Hindlimb muscle (tissue), 1 donor: ENCODE results near the gene CCDC154. TPM values are rescaled to one million over a fixed set of nuclear protein-coding genes. Genes with fewer than 3 reads are reported as not detected.

Experiments
- polyA plus RNA-seq: library from polyadenylated mRNA; unstranded; fragments of 120-200 nt; gene quantifications from one replicate; pipeline ENCODE4 v1.2.1, GENCODE V29; 2013; ENCODE audit not compliant: insufficient read length

CCDC154 gene
- polyA plus RNA-seq, 1 donor, result 2.5 TPM

Other genes starting within 250 kb of the CCDC154 start
- gene TPSG1, start 219.3 kb downstream of the CCDC154 start, polyA plus RNA-seq, result 1.5 TPM
- 2.7 TPM for gene TPSB2, start 214.4 kb downstream of the CCDC154 start, polyA plus RNA-seq
- 1.0 TPM for gene TPSAB1, start 203.9 kb downstream of the CCDC154 start, polyA plus RNA-seq
- not detected for gene TPSD1, start 188.5 kb downstream of the CCDC154 start, polyA plus RNA-seq
- 101 TPM for gene UBE2I, start 134.9 kb downstream of the CCDC154 start, polyA plus RNA-seq
- gene BAIAP3, start 110.9 kb downstream of the CCDC154 start, polyA plus RNA-seq, result 0.72 TPM
- gene TSR3, start 92.7 kb downstream of the CCDC154 start, polyA plus RNA-seq, result 59.2 TPM
- gene GNPTG, start 92.6 kb downstream of the CCDC154 start, polyA plus RNA-seq, result 40.6 TPM
- 9.8 TPM for gene UNKL, start 29.9 kb downstream of the CCDC154 start, polyA plus RNA-seq
- gene UQCC4, start 23.8 kb downstream of the CCDC154 start, polyA plus RNA-seq, result 11.9 TPM
- gene PERCC1, start 13.5 kb downstream of the CCDC154 start, polyA plus RNA-seq, result 0.43 TPM
- gene CLCN7, start 30.5 kb upstream of the CCDC154 start, polyA plus RNA-seq, result 39.9 TPM
- gene PTX4, start 44.4 kb upstream of the CCDC154 start, polyA plus RNA-seq, result 0.59 TPM
- gene TELO2, start 48.8 kb upstream of the CCDC154 start, polyA plus RNA-seq, result 36.9 TPM
- 16.2 TPM for gene TMEM204, start 89.1 kb upstream of the CCDC154 start, polyA plus RNA-seq
- gene IFT140, start 167.5 kb upstream of the CCDC154 start, polyA plus RNA-seq, result 11.7 TPM
- 18.5 TPM for gene CRAMP1, start 167.8 kb upstream of the CCDC154 start, polyA plus RNA-seq
- gene JPT2, start 233.7 kb upstream of the CCDC154 start, polyA plus RNA-seq, result 41.4 TPM